ENCODE data around the gene CLDND2.

DNA sequence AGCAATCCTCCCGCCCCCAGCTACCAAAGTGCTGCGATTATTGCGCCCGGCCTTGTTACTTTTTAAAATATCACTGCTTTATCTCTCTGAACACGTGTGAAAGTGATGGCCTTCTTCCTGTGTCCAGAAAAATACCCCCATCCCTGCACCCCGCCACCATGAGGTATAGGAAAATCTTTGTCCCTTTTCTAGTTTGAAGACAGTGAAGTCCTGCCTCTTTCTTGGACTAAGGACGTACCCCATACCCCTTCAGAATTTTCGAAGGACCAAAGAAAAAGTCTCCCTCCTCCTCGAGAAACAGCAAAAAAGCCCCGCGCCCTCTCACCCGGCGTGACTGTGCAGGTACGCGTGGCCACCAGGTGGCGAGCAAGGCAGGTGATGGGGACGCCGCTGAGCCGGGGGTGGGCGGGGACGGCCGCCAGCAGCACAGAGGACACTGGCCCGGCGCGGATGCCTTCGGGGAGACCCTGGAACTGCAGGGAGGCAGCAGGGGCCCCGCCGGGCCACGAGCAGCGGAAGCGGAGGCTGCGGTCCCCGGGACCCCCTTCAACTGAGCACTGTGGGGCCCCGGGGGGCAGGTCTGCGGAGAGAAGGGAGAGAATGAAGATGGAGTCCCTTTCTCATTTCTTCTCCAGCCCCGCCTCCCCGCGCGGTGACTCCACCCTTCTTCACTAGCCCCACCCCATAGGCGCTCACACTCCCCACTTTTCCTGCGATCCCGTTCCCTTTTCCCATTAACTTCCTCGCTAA is 30.1 kb downstream of the CLDND2 start:
- TF ChIP-seq, protein P1, sequence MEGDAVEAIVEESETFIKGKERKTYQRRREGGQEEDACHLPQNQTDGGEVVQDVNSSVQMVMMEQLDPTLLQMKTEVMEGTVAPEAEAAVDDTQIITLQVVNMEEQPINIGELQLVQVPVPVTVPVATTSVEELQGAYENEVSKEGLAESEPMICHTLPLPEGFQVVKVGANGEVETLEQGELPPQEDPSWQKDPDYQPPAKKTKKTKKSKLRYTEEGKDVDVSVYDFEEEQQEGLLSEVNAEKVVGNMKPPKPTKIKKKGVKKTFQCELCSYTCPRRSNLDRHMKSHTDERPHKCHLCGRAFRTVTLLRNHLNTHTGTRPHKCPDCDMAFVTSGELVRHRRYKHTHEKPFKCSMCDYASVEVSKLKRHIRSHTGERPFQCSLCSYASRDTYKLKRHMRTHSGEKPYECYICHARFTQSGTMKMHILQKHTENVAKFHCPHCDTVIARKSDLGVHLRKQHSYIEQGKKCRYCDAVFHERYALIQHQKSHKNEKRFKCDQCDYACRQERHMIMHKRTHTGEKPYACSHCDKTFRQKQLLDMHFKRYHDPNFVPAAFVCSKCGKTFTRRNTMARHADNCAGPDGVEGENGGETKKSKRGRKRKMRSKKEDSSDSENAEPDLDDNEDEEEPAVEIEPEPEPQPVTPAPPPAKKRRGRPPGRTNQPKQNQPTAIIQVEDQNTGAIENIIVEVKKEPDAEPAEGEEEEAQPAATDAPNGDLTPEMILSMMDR (IDR thresholded peaks at IDR 0.05; ENCODE audit: poor library complexity): peak; percentile 98
- no peak for TF ChIP-seq EZH2phosphoT487 (IDR thresholded peaks at IDR 0.05; ENCODE audit: low read depth, severe bottlenecking, unreplicated experiment)
- no peak for TF ChIP-seq EZH2 (IDR thresholded peaks at IDR 0.05; ENCODE audit: borderline replicate concordance)

Measured in hepatocyte (in vitro differentiated cells).